IPS-20b (cell line): ENCODE data around the gene CDON.
A peak's percentile ranks its signal among the peaks of the same experiment; 100 is the strongest.

Experiments used
- H3K27ac ChIP-seq: one replicate; pipeline ENCODE4 v1.5.1; 2013; ENCODE audit warnings: low read length
- H3K27me3 ChIP-seq: 2 replicates; pipeline ENCODE4 v1.6.1; 2013; ENCODE audit warnings: mild to moderate bottlenecking, low read length, inconsistent platforms; ENCODE audit not compliant: insufficient read depth
- H3K36me3 ChIP-seq: 2 replicates; pipeline ENCODE4 v1.6.1; 2013; ENCODE audit warnings: low read depth, mild to moderate bottlenecking, inconsistent platforms, low read length, moderate library complexity; ENCODE audit not compliant: insufficient read depth
- H3K4me1 ChIP-seq: 2 replicates; pipeline ENCODE4 v1.6.1; 2013; ENCODE audit warnings: mild to moderate bottlenecking, control low read depth, inconsistent platforms, low read length, moderate library complexity; ENCODE audit not compliant: insufficient read depth
- H3K4me3 ChIP-seq: 2 replicates; pipeline ENCODE4 v1.5.1; 2013; ENCODE audit warnings: mild to moderate bottlenecking, low read length, inconsistent platforms
- H3K9ac ChIP-seq: 2 replicates; pipeline ENCODE4 v1.6.1; 2013; ENCODE audit warnings: low read depth, mild to moderate bottlenecking, inconsistent platforms, low read length, moderate library complexity
- H3K9me3 ChIP-seq: 2 replicates; pipeline ENCODE4 v1.6.1; 2013; ENCODE audit warnings: mild to moderate bottlenecking, low read depth, low read length, inconsistent platforms; ENCODE audit not compliant: insufficient read depth

CDON gene

GRCh38 chr11:126081915-126082250 lies 19.2 kb upstream of the CDON start:
- H3K9ac ChIP-seq = no peak overlapping the region
- H3K36me3 ChIP-seq = no peaks in the 10 kb centered on the region
- H3K4me1 ChIP-seq = peaks cover 47% of the 10 kb centered on the region
- no peak overlapping the region for H3K27ac ChIP-seq
- H3K9me3 ChIP-seq = no peaks in the 10 kb centered on the region
- no peaks in the 10 kb centered on the region for H3K27me3 ChIP-seq
- H3K4me3 ChIP-seq = no peak overlapping the region

- Histone ChIP-seq H3K9ac (peak overlapping the region; percentile 29; the same call in 1 of the 2 replicates), H3K36me3 (no peaks in the 10 kb centered on the region), H3K4me1 (peaks cover 47% of the 10 kb centered on the region), H3K4me3 (no peak overlapping the region), H3K27ac (no peak overlapping the region), H3K27me3 (no peaks in the 10 kb centered on the region), H3K9me3 (no peaks in the 10 kb centered on the region)
These were observed 17.7 kb upstream of the CDON start for GRCh38 chr11:126080161-126080941.

- Histone ChIP-seq H3K4me3 (no peak overlapping the region), H3K9ac (peak overlapping the region; percentile 29; the same call in 1 of the 2 replicates), H3K36me3 (no peaks in the 10 kb centered on the region), H3K27ac (no peak overlapping the region), H3K9me3 (no peaks in the 10 kb centered on the region), H3K27me3 (no peaks in the 10 kb centered on the region), H3K4me1 (peaks cover 47% of the 10 kb centered on the region)
These were observed 17.0 kb upstream of the CDON start for GRCh38 chr11:126079621-126080124.

GRCh38 chr11:126076641-126077040 lies 14.0 kb upstream of the CDON start:
- Histone ChIP-seq H3K4me3 (no peak overlapping the region), H3K9ac (no peak overlapping the region), H3K36me3 (no peaks in the 10 kb centered on the region), H3K9me3 (no peaks in the 10 kb centered on the region), H3K4me1 (peaks cover 37% of the 10 kb centered on the region), H3K27me3 (no peaks in the 10 kb centered on the region), H3K27ac (no peak overlapping the region)

GRCh38 chr11:126072801-126073594 lies 10.3 kb upstream of the CDON start:
- H3K27ac ChIP-seq = no peak overlapping the region
- H3K4me3 ChIP-seq = peak overlapping the region; percentile 0; the same call in 1 of the 2 replicates
- H3K36me3 ChIP-seq = no peaks in the 10 kb centered on the region
- H3K27me3 ChIP-seq = no peaks in the 10 kb centered on the region
- peak overlapping the region; percentile 11; the same call in 1 of the 2 replicates for H3K9ac ChIP-seq
- H3K9me3 ChIP-seq = no peaks in the 10 kb centered on the region
- peaks cover 20% of the 10 kb centered on the region for H3K4me1 ChIP-seq

GRCh38 chr11:126072141-126072741 lies 9.6 kb upstream of the CDON start:
- Histone ChIP-seq H3K27ac (no peak overlapping the region), H3K36me3 (no peaks in the 10 kb centered on the region), H3K4me1 (peaks cover 20% of the 10 kb centered on the region), H3K9ac (no peak overlapping the region), H3K9me3 (no peaks in the 10 kb centered on the region), H3K4me3 (peak overlapping the region; percentile 0; the same call in 1 of the 2 replicates), H3K27me3 (no peaks in the 10 kb centered on the region)

GRCh38 chr11:126063507-126063852 lies 814 bp upstream of the CDON start:
- H3K9ac ChIP-seq = peak overlapping the region; percentile 59; the same call in 1 of the 2 replicates
- no peaks in the 10 kb centered on the region for H3K9me3 ChIP-seq
- H3K4me1 ChIP-seq = peaks cover 16% of the 10 kb centered on the region; the same call in 1 of the 2 replicates
- no peaks in the 10 kb centered on the region for H3K27me3 ChIP-seq
- no peak overlapping the region for H3K27ac ChIP-seq
- no peaks in the 10 kb centered on the region for H3K36me3 ChIP-seq
- H3K4me3 ChIP-seq = peak overlapping the region; percentile 66

- no peak overlapping the region for H3K27ac ChIP-seq
- H3K36me3 ChIP-seq = no peaks in the 10 kb centered on the region
- H3K9me3 ChIP-seq = no peaks in the 10 kb centered on the region
- peak overlapping the region; percentile 64 for H3K4me3 ChIP-seq
- H3K9ac ChIP-seq = peak overlapping the region; percentile 20; the same call in 1 of the 2 replicates
- peaks cover 16% of the 10 kb centered on the region; the same call in 1 of the 2 replicates for H3K4me1 ChIP-seq
- no peaks in the 10 kb centered on the region for H3K27me3 ChIP-seq
These were observed 673 bp downstream of the CDON start for GRCh38 chr11:126061707-126062678.

GRCh38 chr11:126060757-126061171 lies 1.9 kb downstream of the CDON start:
- Histone ChIP-seq H3K4me3 (peak overlapping the region; percentile 3; the same call in 1 of the 2 replicates), H3K9me3 (no peaks in the 10 kb centered on the region), H3K27ac (no peak overlapping the region), H3K36me3 (no peaks in the 10 kb centered on the region), H3K9ac (peak overlapping the region; percentile 7; the same call in 1 of the 2 replicates), H3K4me1 (peaks cover 16% of the 10 kb centered on the region; the same call in 1 of the 2 replicates), H3K27me3 (no peaks in the 10 kb centered on the region)

GRCh38 chr11:126059238-126059781 lies 3.4 kb downstream of the CDON start:
- peak overlapping the region; percentile 7; the same call in 1 of the 2 replicates for H3K9ac ChIP-seq
- H3K4me1 ChIP-seq = peaks cover 16% of the 10 kb centered on the region; the same call in 1 of the 2 replicates
- H3K4me3 ChIP-seq = peak overlapping the region; percentile 53
- no peaks in the 10 kb centered on the region for H3K36me3 ChIP-seq
- no peaks in the 10 kb centered on the region for H3K9me3 ChIP-seq
- H3K27me3 ChIP-seq = no peaks in the 10 kb centered on the region
- no peak overlapping the region for H3K27ac ChIP-seq
